ENCODE data around the gene NFATC3.

Gene NFATC3

DNA sequence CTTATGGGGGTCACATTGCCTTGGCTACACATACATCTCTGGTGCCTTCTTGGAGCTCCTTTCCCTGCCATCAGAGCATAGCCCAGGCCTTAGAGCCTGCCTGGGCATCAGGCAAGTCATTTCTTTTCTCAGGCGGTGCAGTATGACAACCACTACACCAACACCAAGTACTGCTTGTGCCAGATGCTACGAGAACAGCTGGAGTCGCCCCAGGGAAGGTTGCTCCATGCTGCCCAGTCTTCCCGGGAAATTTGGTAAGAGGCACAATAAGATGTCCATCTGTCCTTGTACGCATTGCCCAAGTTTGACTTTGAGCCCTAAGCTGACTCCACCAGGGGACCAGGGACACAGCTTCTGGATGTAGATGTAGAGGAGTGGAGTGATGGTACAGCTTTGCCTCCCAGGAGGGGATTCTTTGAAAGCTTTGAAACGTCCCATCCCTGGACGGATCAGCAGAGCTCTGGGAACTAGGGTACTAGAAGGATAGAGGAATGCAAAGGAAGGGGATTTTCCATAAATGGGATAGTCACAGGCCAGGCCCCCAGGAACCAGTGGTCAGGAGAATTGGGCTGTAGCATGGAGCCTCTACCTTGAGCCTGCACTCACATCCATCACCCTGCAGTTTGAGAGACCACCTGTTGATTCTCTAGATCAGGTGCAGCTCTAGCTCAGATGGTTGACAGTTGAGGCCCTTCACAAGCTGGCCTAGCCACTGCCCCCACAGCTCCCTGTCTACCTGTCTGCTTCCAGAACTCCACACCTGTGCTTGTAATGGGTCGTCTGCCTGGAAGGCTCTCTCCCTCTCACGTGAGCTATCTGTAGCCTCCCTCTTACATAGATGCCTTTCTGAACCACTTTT, 11.0 kb upstream of the NFATC3 start:
- FAIRE-seq: no peak

DNA sequence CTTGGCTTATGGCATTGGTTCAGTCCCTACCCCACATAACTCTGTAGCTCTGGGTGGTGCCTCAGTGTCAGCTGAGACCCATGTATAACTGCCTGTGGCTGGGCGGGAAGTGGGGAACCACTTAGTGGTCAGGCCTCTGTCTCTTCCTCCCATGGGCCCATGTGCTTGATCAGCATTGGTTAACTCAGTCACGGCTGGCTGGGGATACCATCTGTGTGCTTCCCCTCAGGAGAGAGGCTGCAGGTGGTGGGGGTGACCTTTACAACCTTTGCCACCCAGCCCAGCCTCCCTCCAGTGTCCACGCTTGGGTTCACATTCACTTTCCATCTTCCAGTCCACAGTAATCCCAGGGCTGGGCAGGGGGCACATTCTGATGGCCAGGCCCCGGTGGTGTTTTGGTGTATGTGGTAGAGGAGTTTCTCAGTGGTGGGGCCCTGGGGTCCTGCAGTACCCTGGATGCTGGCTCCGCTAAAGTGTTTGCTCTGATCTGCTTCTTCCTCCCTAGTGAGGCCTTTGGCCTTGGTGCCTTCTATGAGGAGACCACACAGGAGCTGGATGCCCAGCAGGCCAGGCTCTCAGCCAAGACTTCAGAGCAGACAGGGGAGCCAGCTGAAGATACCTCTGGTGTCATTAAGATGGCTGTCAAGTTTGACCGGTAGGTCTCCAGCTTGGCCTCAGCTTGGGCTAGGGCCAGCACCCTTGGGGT, 10.2 kb upstream of the NFATC3 start:
- FAIRE-seq: no peak

DNA sequence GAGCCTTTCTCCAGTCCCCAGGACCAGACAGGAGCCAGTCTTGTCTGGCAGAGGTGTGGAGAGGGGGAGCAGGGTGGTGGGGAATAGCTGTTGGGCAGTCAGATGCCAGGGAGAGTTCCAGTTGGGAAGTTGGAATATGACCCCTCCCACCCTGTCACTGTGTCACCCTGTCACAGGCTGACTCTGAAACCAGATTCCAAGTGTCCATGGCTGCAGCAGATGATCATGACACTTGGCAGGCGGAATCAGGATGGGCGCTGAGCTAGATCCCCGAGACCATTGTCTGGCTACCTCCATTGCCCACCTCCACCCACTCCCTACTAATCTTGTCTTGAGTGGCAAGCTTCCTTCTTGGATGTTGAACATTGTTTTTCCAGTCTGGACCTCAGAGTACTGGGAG, 9.2 kb upstream of the NFATC3 start:
- FAIRE-seq: no peak

DNA sequence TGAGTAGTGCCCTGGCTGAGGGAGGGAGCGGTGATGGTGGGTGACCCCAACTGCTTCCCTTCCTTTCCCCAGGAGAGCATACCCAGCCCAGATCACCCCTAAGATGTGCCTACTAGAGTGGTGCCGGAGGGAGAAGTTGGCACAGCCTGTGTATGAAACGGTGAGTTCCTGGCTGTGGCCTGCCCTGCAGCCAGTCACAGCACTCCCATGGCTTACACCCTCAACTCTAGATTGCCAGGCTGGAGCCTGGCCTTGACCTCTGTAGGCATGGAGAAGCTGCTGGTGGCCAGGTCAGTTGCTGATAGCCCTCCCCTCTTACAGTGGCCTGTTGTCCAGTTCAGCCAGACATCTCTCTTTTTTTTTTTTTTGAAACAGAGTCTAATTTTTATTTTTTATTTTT, 8.6 kb upstream of the NFATC3 start:
- no peak for FAIRE-seq

DNA sequence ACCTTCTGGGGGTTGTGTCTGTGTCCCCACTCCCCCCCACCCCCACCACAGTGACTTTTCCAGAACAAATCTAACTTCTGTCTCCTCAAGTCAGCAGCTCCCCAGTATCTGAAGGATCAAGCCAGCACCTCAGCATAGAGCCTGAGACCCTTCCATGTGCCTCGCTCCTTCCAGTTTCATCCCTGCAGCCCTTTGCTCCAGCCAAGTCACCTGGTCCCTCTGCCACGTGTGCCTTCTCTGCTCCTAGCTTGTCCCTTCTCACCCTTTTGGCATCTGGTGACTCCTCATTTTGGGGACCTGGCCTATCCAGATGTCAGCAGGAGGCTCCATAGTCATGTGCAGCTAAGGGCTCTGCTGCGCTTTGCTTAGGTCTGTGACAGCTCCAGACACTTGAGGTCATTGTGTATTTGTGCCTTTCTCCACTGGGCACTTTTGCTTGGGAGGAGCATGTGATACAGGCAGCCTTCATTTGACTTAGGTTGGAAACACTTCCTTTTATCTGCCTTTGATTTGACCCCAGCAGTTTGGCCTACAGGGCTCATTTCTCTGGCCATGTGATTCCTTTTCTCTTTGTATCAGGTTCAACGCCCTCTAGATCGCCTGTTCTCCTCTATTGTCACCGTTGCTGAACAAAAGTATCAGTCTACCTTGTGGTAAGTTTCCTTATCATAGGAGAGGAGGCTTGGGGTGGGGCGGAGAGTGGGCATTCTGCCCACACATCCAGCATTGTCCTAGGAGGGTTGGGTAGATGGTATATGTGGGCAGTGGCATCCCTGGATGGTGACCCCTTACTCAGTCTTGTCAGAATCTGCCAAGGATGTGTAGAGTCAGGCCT, 7.1 kb upstream of the NFATC3 start:
- no peak for FAIRE-seq

DNA sequence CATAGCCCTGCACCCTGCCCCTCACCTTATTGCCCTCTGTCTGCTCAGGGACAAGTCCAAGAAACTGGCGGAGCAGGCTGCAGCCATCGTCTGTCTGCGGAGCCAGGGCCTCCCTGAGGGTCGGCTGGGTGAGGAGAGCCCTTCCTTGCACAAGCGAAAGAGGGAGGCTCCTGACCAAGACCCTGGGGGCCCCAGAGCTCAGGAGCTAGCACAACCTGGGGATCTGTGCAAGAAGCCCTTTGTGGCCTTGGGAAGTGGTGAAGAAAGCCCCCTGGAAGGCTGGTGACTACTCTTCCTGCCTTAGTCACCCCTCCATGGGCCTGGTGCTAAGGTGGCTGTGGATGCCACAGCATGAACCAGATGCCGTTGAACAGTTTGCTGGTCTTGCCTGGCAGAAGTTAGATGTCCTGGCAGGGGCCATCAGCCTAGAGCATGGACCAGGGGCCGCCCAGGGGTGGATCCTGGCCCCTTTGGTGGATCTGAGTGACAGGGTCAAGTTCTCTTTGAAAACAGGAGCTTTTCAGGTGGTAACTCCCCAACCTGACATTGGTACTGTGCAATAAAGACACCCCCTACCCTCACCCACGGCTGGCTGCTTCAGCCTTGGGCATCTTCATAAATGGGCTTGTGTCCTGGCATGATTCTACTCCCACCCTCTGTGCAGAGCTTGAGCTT, 6.3 kb upstream of the NFATC3 start:
- FAIRE-seq: no peak

DNA sequence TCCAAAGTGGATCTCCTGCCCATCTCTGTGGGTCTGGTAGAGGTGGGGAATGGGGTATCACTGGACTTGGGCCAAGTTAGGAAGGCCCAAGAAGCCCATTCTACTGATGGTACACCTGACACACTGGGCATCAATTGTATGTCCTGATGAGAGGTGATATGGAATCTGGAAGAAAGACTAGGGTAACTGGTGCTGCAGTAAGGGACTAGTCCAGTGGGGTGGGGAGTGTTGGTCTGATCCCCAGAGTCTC, 5.9 kb upstream of the NFATC3 start:
- FAIRE-seq: no peak

DNA sequence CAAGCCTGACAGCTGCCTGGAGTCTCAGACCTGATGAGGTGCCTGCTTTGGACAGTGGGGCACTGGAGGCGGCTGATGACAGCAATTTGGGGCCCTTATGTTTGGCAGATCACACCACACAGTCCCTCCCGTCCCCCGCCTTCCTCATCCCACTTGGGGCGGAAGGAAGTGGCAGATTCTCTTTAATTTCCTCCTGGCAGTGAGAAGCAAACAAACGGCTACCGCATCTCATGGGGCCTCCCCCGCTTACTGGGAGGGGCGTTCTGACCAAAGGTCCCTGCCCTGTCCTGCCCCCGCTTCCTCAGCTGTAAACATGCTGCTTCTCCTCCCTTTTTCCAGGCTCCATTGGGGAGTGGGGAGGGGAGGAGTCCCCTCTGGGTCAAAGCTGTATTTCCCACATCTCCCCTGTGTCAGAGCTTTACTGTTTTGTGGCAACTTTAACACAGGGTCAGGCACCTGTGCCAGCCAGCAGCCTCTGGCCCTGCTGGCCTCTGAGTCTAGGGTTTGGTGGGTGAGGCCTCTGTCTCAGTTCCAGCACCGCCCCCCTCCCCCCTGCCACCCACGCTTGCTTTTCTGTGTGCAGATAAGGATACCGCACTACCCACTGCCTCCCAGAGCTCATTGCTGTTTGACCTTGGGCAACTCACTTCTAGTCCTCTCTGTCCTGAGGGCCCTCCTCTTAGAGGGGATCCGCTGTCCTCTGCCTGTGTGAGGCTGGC, 5.4 kb upstream of the NFATC3 start:
- FAIRE-seq: no peak

DNA sequence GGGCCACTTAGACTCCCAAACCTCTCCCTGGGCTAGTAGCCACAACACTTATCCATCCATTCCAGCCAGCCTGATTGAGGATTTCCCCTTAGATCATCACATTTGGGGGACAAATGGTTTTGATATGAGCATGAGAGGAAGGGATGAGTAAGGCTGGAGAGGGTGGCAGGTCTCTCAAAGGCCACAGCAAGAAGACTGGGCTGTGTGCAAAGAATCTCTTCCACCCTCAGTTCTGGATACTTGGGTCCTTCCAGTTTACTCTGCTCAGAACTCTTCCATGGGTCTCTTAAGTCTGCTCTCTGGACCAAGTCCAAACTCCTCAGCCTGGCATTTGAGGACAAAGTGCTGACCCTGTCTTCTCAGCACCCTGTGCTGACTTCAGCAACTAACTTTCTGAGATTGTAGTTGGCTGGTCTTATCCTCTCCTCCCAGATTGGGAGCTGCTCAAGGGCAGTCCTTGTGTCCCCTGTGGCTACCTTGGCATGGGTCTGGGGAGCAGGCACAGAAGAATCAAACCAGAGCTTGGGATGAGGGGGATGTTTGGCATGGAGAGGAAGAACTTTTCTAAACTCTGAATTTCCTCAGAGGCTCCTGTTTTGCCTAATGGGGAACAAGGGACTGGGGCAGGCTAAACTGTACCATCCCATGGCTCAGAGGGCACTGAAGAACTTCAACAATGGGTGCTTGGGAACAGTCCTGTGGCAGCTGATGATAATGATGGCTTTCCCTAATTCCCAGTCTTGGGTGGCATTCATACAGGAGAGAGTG, 3.1 kb upstream of the NFATC3 start:
- no peak for FAIRE-seq

DNA sequence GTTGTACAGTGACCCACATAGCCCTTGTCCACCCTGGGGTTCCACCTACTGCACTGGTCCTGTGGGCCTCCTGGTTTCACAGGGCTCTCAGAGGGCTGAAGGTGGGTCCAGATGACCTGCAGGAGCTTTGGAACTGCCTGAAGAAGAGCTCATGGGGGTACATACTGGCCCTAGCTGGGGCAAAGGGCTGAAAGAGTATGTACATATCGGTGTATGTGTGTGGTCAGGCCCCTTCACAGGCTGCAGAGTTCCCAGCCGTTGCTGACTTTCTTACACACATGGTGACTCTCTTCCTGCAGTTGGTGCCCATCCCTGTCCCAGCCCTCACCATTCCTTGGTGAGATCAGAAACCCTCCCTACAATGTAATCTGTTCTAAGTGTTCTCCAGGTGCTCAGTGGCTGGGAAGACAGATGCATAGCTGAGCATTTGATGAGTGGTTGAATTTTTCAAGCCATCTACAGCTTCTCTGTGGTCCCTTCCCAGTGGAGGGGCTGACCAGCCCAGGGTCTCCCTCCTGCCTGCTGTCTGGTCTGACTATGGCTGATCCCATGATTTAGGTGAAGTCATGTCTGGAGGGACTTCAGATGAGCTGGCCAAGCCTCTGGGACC, 2.4 kb upstream of the NFATC3 start:
- no peak for FAIRE-seq

DNA sequence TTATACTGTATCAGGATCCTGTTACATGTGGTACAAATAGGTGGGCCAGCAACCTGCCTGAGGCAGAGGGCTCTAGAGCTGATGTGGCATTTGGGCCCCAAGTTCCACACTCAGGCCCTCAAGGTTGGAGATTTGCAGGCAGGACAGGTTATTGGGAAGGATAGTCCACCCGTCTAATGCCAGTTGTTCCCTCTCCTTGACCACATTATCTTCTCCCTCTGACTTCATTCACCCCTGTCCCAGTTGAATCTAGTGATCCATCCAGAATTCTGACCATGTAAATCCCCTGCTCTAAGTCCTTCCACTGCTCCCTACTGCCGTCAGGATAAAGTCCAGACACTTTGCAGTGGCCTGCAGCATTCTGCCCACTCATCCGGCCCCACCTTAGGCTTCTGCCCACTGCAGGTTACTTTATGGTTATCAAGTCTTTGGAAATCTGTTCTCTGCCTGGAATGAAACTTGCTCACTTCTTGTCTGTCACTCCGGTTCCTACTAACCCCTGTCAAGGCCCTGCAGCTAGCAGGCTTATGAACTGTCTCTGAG, 1.9 kb upstream of the NFATC3 start:
- FAIRE-seq: no peak

DNA sequence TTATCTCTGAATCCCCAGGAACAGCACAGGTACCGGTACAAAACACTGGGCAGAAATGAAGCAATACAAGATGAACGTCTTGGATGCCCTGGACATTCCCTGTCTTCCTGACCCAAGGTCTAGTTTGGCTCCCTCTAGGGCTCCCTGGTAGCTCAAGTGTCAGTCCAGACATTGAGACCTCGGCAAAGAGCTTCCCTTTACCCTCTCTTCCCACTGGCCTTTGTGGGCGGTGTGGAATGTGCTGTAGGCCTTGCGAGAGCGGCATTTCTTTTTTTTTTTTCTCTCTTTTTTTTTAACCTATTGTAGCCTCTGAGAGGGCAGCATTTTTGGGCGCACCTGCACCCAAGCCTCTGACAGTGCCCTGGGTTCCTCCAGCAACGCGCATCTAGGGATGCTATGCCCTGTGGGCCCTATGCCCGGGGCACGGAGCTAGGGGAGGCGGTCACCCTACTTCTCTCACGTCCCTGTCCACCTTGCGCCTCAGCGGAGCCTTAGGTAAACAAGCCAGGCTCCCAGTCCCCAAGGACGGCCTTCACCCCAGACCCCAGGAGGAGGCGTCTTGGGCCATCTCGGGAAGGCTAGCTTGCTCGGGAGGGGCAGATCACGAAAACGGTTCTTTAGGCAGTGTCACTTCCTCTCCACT, 1.2 kb upstream of the NFATC3 start:
- FAIRE-seq: no peak

DNA sequence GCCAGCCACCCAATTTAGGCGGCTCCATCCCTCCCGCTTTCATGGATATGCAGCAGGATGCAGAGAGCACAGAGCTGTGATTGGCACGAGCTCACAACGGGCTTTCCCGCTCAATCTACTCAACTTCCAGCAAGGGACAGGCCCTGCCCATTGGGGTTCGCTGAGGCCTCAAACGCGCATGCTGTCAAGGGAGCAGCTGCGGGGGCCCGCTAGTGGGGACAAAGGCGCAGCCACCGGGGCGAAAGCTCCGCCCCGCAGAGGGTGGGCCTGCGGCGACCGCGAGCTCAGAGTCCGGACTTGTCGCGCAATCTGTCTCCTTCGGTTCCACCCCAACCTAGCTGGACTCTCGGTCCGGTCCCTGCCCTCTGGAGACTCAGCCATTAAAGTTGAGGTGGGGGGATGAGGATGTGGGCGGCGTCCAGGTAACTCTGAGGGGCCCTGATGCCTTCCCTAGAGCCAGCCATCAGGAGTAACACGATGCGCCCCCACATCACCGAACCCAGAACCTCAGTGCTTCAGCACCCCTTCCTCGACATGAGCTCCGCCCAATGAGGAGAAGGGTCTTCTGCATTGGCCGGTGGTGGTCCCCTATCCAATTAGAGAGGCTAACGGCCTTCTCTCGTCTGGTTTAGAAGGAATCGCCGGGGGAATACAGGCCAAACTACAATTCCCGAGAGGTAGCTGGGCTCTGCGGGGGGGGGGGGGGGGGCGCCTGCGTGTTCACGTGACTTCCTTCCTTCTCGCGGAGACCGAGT, 489 bp upstream of the NFATC3 start:
- FAIRE-seq: no peak

DNA sequence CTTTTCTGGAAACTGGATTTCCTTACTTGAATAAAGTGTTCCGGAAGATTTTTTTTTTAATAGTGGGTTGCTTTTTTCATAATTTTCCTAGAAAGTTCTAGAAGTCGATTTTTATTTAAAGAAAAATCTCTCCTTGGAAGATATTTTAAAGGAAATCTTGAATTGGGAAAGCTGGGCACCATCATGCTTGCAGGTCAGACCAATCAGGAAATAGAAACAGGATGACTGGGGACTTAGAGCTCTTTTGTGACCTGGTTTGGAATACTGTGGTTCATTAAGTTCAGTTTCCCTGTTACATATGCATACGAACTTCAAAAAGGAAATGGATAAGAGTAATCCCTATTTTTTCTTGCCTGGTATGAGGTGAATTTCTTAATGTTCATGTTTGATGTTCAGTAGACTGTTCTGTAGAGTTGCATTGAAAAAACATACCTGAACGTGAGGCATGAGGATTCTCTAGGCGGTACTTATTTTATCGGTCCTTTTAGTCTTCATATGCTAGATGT, 1.2 kb downstream of the NFATC3 start:
- peak; percentile 95 for FAIRE-seq

DNA sequence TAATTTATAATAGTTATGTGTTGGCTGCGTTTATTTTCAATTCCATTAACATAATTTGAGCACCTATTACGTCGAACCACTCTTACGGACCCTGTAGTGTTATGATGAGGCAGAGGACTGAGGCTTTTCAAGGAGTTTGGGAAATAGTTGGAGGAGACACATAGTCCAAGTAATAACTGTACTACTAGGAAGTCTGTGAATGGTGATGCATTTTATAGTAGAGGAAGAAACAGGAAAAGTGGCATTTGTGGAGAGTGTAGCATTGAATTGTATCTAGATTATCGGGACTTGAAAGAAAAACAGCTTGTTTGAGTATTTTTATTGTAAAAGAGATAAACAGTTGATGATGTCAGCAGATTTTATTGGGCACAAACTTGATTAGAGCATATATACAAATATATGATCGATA, 1.7 kb downstream of the NFATC3 start:
- FAIRE-seq: no peak

DNA sequence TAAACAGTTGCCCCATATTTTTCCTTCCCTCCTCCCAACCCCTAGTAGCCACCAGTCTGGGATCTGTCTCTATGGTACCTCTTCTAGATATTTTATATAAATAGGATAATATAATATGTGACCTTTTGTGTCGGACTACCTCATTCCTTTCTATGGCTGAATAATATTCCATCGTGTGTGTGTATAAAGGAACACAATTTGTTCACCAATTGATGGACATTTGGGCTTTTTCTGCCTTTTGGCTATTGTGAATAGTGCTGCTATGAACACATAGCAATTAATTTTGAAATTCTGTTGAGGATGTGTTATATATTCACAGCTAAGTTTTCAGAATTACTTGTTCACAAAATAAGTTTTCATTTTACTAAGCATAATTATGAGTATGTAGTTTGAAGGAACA, 2.5 kb downstream of the NFATC3 start:
- FAIRE-seq: no peak

DNA sequence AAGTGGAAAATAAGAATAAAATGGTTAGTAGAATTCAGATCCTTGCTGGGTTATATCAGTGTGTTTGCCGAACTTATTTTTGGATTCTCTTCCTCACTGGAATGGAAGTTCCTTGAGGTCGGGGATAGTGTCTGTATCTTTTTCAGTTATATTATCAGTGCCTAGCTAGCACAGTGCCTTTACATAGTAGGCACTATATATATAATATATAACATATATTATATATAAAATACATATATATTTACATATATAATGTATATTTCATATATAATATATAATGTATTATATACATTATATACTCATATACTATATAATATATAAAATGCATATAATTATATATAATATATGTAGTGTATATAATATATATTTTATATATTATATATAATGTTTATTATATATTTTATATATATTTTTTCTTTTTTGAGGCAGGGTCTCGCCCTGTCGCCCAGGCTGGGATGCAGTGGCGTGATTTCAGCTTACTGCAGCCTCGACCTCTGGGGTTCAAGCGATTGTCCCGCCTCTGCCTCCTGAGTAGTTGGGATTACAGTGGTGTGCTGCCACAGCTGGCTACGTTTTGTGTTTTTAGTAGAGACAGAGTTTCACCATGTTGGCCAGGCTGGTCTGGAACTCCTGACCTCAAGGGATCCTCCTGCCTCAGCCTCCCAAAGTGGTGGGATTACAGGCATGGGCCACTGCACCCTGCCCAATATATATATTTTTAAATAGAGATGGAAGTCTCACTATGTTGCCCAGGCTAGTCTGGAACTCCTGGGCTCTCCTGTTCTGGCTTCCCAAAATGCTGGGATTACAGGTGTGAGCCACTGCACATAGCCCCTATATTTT, 3.2 kb downstream of the NFATC3 start:
- peak; percentile 93 for FAIRE-seq

DNA sequence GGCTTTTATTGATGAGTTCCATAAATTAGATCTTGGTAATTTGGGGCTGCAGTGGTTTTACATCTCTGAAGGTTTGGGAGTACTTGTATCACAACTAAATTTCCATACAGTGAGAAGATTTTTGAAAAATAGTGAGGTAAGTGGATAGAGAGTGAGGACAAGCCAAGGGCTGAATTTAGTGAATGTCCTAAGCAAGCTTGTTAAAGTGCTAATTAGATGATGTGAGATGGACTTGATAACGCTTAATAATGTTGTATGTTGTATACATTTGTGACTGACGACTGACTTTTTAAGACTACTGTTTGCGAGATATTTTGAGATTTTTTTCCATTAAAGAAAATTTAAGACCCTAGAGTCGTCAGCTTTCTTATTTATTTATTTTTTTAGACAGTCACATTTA, 3.9 kb downstream of the NFATC3 start:
- FAIRE-seq: no peak

DNA sequence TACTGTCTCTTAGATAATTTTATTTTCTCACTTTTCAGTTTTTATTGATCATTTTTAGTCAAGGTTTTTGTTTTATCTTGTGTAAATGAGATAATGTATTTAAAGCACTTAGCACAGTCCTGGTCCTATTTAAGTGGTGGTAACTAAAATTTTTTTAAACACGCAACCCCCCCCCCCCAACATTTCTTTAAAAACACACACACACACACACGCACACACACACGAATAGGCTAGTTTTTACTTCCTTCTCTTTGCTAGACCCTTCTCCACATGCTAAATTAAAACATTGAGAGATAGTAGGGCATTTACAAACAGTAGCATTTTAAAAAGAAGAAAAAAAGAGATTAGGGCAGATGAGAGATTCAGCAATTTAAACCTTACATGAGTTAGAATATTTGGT, 5.0 kb downstream of the NFATC3 start:
- no peak for FAIRE-seq
